Fibroblast of the conjunctiva (primary cell): ENCODE measurements around the gene CHRND.

Experiments used
- DNase-seq: peaks from one replicate; pipeline ENCODE4 v3.0.0-alpha.2; 2010; ENCODE audit warnings: low read depth

CHRND gene

GRCh38 chr2:232525791-232526371, at the start of gene CHRND:
Gene CHRND (plus strand): TSS chr2:232526160. CDS start chr2:232526216, 56 bp downstream.
- no peak for DNase-seq

- no peak for DNase-seq
Observed at GRCh38 chr2:232476791-232477190, 49.2 kb upstream of the CHRND start.

GRCh38 chr2:232477751-232478510, 48.0 kb upstream of the CHRND start:
- DNase-seq = no peak

- no peak for DNase-seq
Observed at GRCh38 chr2:232478571-232479340, 47.2 kb upstream of the CHRND start.

GRCh38 chr2:232479341-232480200, 46.4 kb upstream of the CHRND start:
- DNase-seq = no peak

- DNase-seq = no peak
Observed at GRCh38 chr2:232480201-232481190, 45.5 kb upstream of the CHRND start.

GRCh38 chr2:232481322-232482140, 44.4 kb upstream of the CHRND start:
- DNase-seq = no peak

- DNase-seq = no peak
Observed at GRCh38 chr2:232482301-232483238, 43.4 kb upstream of the CHRND start.

GRCh38 chr2:232483311-232483922, 42.5 kb upstream of the CHRND start:
- DNase-seq = no peak

- no peak for DNase-seq
Observed at GRCh38 chr2:232483923-232484627, 41.9 kb upstream of the CHRND start.

- no peak for DNase-seq
Observed at GRCh38 chr2:232484628-232485347, 41.2 kb upstream of the CHRND start.

GRCh38 chr2:232485348-232485756, 40.6 kb upstream of the CHRND start:
- no peak for DNase-seq

GRCh38 chr2:232485757-232486557, 40.0 kb upstream of the CHRND start:
- DNase-seq = no peak

- no peak for DNase-seq
Observed at GRCh38 chr2:232486558-232487384, 39.2 kb upstream of the CHRND start.
